Endodermal cell (in vitro differentiated cells): ENCODE data around the gene CPA3. TPM values are rescaled to one million over a fixed set of nuclear protein-coding genes. Genes with fewer than 3 reads are reported as not detected.

ENCODE experiments used
- DNase-seq: peaks from one replicate; pipeline ENCODE4 v3.0.0-alpha.2; 2017
- H3K27ac ChIP-seq: 2 replicates; pipeline ENCODE4 v1.5.1; 2013; ENCODE audit warnings: mild to moderate bottlenecking, low read depth, low read length, moderate library complexity
- H3K27me3 ChIP-seq: 2 replicates; pipeline ENCODE4 v1.6.1; 2013; ENCODE audit warnings: mild to moderate bottlenecking, low read length, moderate library complexity; ENCODE audit not compliant: insufficient read depth, control insufficient read depth, poor library complexity, severe bottlenecking
- H3K36me3 ChIP-seq: 2 replicates; pipeline ENCODE4 v1.7.0; 2013; ENCODE audit warnings: mild to moderate bottlenecking, low read length, moderate library complexity; ENCODE audit not compliant: control insufficient read depth, insufficient read depth
- H3K4me1 ChIP-seq: one replicate; pipeline ENCODE4 v1.7.0; 2013; ENCODE audit warnings: low read length; ENCODE audit not compliant: control insufficient read depth, insufficient read depth
- H3K4me3 ChIP-seq: 2 replicates; pipeline ENCODE4 v1.5.1; 2013; ENCODE audit warnings: mild to moderate bottlenecking, low read length, moderate library complexity
- H3K9ac ChIP-seq: 2 replicates; pipeline ENCODE4 v1.6.1; 2013; ENCODE audit warnings: mild to moderate bottlenecking, low read length, moderate library complexity; ENCODE audit not compliant: poor library complexity, severe bottlenecking; ENCODE audit errors: extremely low read depth
- H3K9me3 ChIP-seq: 2 replicates; pipeline ENCODE4 v1.6.1; 2013; ENCODE audit warnings: mild to moderate bottlenecking, low read length, moderate library complexity; ENCODE audit not compliant: control insufficient read depth
- H3K27ac Mint-ChIP-seq: 2 replicates; pipeline ENCODE4 v1.8.0; 2020; ENCODE audit warnings: mixed read lengths
- H3K27me3 Mint-ChIP-seq: 2 replicates; pipeline ENCODE4 v1.8.0; 2021; ENCODE audit warnings: mild to moderate bottlenecking, mixed read lengths; ENCODE audit not compliant: insufficient read depth
- H3K36me3 Mint-ChIP-seq: 2 replicates; pipeline ENCODE4 v1.8.0; 2020; ENCODE audit warnings: low read depth, mixed read lengths
- H3K4me1 Mint-ChIP-seq: 2 replicates; pipeline ENCODE4 v1.8.0; 2020; ENCODE audit warnings: mixed read lengths
- H3K4me3 Mint-ChIP-seq: 2 replicates; pipeline ENCODE4 v1.8.0; 2020; ENCODE audit warnings: mild to moderate bottlenecking, moderate library complexity, mixed read lengths
- H3K9me3 Mint-ChIP-seq: 2 replicates; pipeline ENCODE4 v1.8.0; 2020; ENCODE audit warnings: mild to moderate bottlenecking, mixed read lengths
- WGBS, 2 experiments: methylation state at CpG; one replicate each; pipeline versions ENCODE4 v1.1.5 to v1.1.7; 2013; ENCODE audit warnings: missing lambda C conversion rate in 2 of 2, mixed read lengths in 1 of 2; ENCODE audit not compliant: insufficient coverage in 1 of 2, insufficient read length in 1 of 2; 5-methylcytosine and 5-hydroxymethylcytosine counted together
- long read RNA-seq, 4 experiments: library from polyadenylated mRNA in 2 of 4; library from RNA in 1 of 4; library from capped mRNA in 1 of 4; stranded (forward) in 3 of 4; unstranded in 1 of 4; transcript quantifications; one replicate each; pipeline ENCODE4 v2.0.0, GENCODE V29; 2020 to 2021; ENCODE audit warnings: inconsistent platforms in 1 of 4
- polyA plus RNA-seq, 2 experiments: library from polyadenylated mRNA; stranded (reverse); fragments of 50-300 nt; gene quantifications; one replicate each; pipeline ENCODE4 v1.2.3, GENCODE V29; 2013
- total RNA-seq, 2 donors: library from RNA; stranded (reverse); fragmentation: NEBNext Ultra II Directional in 1 of 2; extraction: Animal tissue kit (Norgen Biotek cat#: 25700) in 1 of 2; gene quantifications; 2 replicates in 1 of 2; 3 replicates in 1 of 2; pipeline ENCODE4 v1.2.1, GENCODE V29; 2021
- TF ChIP-seq, protein P1 (sequence below): fragments of 200-600 bp; sonication (generic); conservative IDR thresholded peaks from 2 replicates; pipeline ENCODE4 v1.5.0; 2021; ENCODE audit warnings: antibody characterized with exemption, mild to moderate bottlenecking

The CPA3 gene, protein sequence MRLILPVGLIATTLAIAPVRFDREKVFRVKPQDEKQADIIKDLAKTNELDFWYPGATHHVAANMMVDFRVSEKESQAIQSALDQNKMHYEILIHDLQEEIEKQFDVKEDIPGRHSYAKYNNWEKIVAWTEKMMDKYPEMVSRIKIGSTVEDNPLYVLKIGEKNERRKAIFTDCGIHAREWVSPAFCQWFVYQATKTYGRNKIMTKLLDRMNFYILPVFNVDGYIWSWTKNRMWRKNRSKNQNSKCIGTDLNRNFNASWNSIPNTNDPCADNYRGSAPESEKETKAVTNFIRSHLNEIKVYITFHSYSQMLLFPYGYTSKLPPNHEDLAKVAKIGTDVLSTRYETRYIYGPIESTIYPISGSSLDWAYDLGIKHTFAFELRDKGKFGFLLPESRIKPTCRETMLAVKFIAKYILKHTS
- not detected for total RNA-seq
- not detected for polyA plus RNA-seq (2013, experiment 1 of 2)
- not detected for polyA plus RNA-seq (2013, experiment 2 of 2)
- long read RNA-seq, experiment 1: 0 reads
- long read RNA-seq, experiment 2: 0 reads
- long read RNA-seq, experiment 3: 0 reads
- long read RNA-seq, experiment 4: 0 reads

DNA sequence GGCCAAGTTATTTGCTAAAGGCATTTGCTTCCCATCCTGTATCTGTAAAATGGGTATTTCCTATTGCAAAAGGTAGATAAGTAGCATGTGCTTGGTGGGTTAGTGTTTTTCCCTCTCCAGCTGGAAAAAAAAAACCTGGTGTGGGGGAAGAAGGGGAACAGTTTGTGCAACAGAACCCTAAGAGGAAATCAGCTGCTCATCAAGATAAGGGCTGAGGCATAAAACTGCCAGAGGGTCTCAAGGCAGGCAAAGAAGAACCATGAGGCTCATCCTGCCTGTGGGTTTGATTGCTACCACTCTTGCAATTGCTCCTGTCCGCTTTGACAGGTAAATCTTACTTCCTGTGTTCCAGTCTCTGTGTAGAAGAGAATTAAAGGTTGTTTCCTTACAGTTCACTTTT, at the start of gene CPA3:
Gene CPA3 (plus strand): TSS at position 248 of the 400 bp plus-strand sequence. CDS start 12 bp downstream, at position 260.
- no peak within 1 kb of the TSS for H3K4me3 ChIP-seq
- no peaks in the 10 kb centered on the region for H3K36me3 Mint-ChIP-seq
- 83 to 100% methylated on average over 1 of the region's 1 CpG for WGBS, 2 experiments
- H3K4me3 Mint-ChIP-seq: no peak within 1 kb of the TSS
- H3K4me1 Mint-ChIP-seq: no peaks in the 10 kb centered on the region
- H3K27ac Mint-ChIP-seq: no peak within 1 kb of the TSS
- DNase-seq: no peak
- no peaks in the 10 kb centered on the region for H3K4me1 ChIP-seq
- no peaks in the 10 kb centered on the region for H3K27me3 ChIP-seq
- H3K27ac ChIP-seq: no peak within 1 kb of the TSS
- H3K27me3 Mint-ChIP-seq: no peaks in the 10 kb centered on the region
- no peak within 1 kb of the TSS for H3K9ac ChIP-seq
- no peaks in the 10 kb centered on the region for H3K36me3 ChIP-seq
- no peaks in the 10 kb centered on the region for H3K9me3 ChIP-seq
- no peaks in the 10 kb centered on the region for H3K9me3 Mint-ChIP-seq
- TF ChIP-seq, protein P1, sequence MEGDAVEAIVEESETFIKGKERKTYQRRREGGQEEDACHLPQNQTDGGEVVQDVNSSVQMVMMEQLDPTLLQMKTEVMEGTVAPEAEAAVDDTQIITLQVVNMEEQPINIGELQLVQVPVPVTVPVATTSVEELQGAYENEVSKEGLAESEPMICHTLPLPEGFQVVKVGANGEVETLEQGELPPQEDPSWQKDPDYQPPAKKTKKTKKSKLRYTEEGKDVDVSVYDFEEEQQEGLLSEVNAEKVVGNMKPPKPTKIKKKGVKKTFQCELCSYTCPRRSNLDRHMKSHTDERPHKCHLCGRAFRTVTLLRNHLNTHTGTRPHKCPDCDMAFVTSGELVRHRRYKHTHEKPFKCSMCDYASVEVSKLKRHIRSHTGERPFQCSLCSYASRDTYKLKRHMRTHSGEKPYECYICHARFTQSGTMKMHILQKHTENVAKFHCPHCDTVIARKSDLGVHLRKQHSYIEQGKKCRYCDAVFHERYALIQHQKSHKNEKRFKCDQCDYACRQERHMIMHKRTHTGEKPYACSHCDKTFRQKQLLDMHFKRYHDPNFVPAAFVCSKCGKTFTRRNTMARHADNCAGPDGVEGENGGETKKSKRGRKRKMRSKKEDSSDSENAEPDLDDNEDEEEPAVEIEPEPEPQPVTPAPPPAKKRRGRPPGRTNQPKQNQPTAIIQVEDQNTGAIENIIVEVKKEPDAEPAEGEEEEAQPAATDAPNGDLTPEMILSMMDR: no peak

DNA sequence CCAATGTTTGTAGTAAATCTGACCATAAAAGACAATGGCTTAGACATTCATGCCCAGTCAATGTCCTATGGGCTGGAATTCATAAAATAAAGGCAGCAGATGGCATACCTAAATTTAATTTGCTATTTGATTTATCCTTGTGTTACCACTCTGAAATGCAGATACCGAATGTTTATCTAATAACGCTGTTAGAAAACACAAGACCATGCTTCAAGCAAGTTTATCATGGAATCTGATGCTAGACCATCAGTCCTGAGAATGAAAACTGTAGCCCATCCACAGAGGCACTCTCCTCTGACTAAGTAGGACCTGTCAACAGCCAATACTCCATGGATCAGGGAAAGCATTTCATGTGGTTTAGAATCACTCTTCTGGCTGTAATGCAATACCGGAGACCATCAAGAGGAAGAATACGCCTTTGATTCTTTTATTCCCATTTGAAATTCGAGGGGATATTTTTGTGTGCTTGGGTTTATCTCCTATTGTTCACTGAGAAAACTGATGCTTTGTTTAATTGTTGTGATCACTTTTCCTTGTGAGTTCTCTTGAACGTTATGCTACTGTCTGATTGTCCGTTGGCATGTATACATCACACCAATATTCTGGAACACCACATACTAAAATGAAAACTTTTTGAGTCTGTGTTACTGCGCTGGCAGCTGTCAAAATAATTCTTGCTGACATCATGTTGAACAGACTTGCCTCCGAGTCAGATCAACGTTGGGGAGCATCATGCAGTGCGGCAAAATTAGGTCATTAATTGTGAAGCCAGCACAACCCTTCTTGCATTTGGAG, 49.6 kb upstream of the CPA3 start:
- TF ChIP-seq, protein P1: no peak
- Histone ChIP-seq H3K4me1 (no peaks in the 10 kb centered on the region), H3K27ac (no peak overlapping the region), H3K9ac (no peak overlapping the region), H3K36me3 (no peaks in the 10 kb centered on the region), H3K27me3 (no peaks in the 10 kb centered on the region), H3K4me3 (no peak overlapping the region), H3K9me3 (no peaks in the 10 kb centered on the region)
- peaks cover 1% of the 10 kb centered on the region for H3K4me1 Mint-ChIP-seq
- peaks cover 4% of the 10 kb centered on the region for H3K9me3 Mint-ChIP-seq
- H3K27me3 Mint-ChIP-seq: no peaks in the 10 kb centered on the region
- H3K27ac Mint-ChIP-seq: no peak overlapping the region
- no peak for DNase-seq
- no peak overlapping the region for H3K4me3 Mint-ChIP-seq
- 83 to 92% methylated on average over 9 to 11 of the region's 11 CpGs for WGBS, 2 experiments
- no peaks in the 10 kb centered on the region for H3K36me3 Mint-ChIP-seq

DNA sequence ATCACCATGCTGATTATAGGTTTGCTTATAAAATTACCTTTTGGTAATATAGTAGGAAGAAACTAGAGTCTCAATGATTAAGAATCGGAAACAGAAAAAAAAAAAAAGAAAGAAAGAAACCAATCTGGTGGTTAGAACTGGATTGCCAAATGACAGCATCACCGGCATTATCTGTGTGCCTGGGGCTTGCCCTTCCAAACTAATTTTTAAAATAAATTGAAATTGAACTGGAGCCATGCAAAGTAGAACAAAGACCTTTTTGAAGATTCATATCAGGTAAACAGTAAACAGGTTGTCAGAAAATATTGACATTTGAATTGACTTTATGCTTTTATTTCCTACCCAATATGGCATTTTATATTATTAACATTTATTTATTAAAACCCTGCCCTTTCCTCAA, 48.7 kb upstream of the CPA3 start:
- Histone ChIP-seq H3K27me3 (no peaks in the 10 kb centered on the region), H3K27ac (no peak overlapping the region), H3K9me3 (no peaks in the 10 kb centered on the region), H3K36me3 (no peaks in the 10 kb centered on the region), H3K4me3 (no peak overlapping the region), H3K4me1 (peaks cover 2% of the 10 kb centered on the region), H3K9ac (no peak overlapping the region)
- Mint-ChIP-seq H3K27me3 (no peaks in the 10 kb centered on the region), H3K9me3 (no peaks in the 10 kb centered on the region), H3K27ac (no peak overlapping the region), H3K4me3 (no peak overlapping the region), H3K36me3 (no peaks in the 10 kb centered on the region), H3K4me1 (peaks cover 7% of the 10 kb centered on the region)
- WGBS, 2 experiments: 93 to 100% methylated on average over 1 to 2 of the region's 2 CpGs
- TF ChIP-seq, protein P1: no peak
- no peak for DNase-seq
